Activated naive CD8-positive, alpha-beta T cell treated with anti-CD3 and anti-CD28 coated beads, Interleukin-2, amount 50 U/mL, for 16 hours (primary cell): ENCODE measurements around the gene TTBK2.

Source experiments
- DNase-seq: peaks from one replicate; pipeline ENCODE4 v3.0.0-alpha.2; 2020; ENCODE audit warnings: low read depth, low spot score

The TTBK2 gene

GRCh38 chr15:42693942-42694341 is 226.6 kb downstream of the TTBK2 start:
- DNase-seq, result no peak

GRCh38 chr15:42693496-42693895 is 227.1 kb downstream of the TTBK2 start:
- DNase-seq, result no peak

GRCh38 chr15:42692997-42693396 is 227.6 kb downstream of the TTBK2 start:
- no peak for DNase-seq

DNA sequence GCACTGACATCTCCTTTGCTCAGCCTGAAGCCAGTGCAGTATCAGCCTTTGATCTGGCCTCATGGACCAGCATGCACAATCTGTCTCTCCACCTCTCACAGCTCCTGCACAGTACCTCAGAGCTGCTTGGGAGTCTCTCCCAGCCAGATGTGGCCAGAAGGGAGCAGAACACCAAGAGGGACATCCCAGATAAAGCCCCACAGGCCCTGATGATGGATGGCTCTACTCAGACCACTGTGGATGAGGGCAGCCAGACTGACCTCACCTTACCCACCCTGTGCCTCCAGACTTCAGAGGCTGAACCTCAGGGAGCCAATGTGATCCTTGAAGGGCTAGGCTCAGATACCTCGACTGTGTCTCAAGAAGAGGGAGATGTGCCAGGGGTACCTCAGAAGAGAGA is 228.0 kb downstream of the TTBK2 start:
- no peak for DNase-seq

- DNase-seq, result no peak
Measured at GRCh38 chr15:42691770-42692169, 228.8 kb downstream of the TTBK2 start.

GRCh38 chr15:42691308-42691707 is 229.3 kb downstream of the TTBK2 start:
- DNase-seq, result no peak
